ENCODE measurements around the gene CLCN6. TPM values are rescaled to one million over a fixed set of nuclear protein-coding genes. Genes with fewer than 3 reads are reported as not detected.

CLCN6 gene
- total RNA-seq, 1 experiment from 2014 or later: 17.4 TPM

- BruUV-seq (replicated peaks): no TSS peak
- Mint-ChIP-seq H3K4me1 (ENCODE audit: low read depth, unreplicated experiment) (no peaks in the 10 kb centered on the region), H3K36me3 (ENCODE audit: insufficient read depth, unreplicated experiment) (no peaks in the 10 kb centered on the region), H3K27me3 (ENCODE audit: unreplicated experiment) (peaks cover 77% of the 10 kb centered on the region), H3K27ac (ENCODE audit: unreplicated experiment) (no peak overlapping the region), H3K9me3 (ENCODE audit: low read depth, unreplicated experiment) (no peaks in the 10 kb centered on the region), H3K4me3 (ENCODE audit: low read depth, unreplicated experiment) (no peak overlapping the region)
- intact Hi-C loops (cut with micrococcal nuclease; ENCODE audit: unreplicated experiment): no loop called here
- TF ChIP-seq CTCF (IDR thresholded peaks at IDR 0.05; ENCODE audit: unreplicated experiment): no peak
- no peak for DNase-seq
- CTCF ChIA-PET: interaction anchor here (0.7 kb wide), 2 partner anchors 10 to 22 kb away, joined by 4 read pairs; no protein-coding TSS in a partner anchor
Observed at GRCh38 chr1:11878081-11878890, 72.3 kb downstream of the CLCN6 start.

GRCh38 chr1:11878891-11879190, 72.8 kb downstream of the CLCN6 start:
- H3K9me3 Mint-ChIP-seq (ENCODE audit: low read depth, unreplicated experiment): no peaks in the 10 kb centered on the region
- H3K4me3 Mint-ChIP-seq (ENCODE audit: low read depth, unreplicated experiment): no peak overlapping the region
- DNase-seq: no peak
- no peak overlapping the region for H3K27ac Mint-ChIP-seq (ENCODE audit: unreplicated experiment)
- no peak for TF ChIP-seq CTCF (IDR thresholded peaks at IDR 0.05; ENCODE audit: unreplicated experiment)
- H3K36me3 Mint-ChIP-seq (ENCODE audit: insufficient read depth, unreplicated experiment): no peaks in the 10 kb centered on the region
- peaks cover 72% of the 10 kb centered on the region for H3K27me3 Mint-ChIP-seq (ENCODE audit: unreplicated experiment)
- no TSS peak for BruUV-seq (replicated peaks)
- CTCF ChIA-PET: no interaction called here
- H3K4me1 Mint-ChIP-seq (ENCODE audit: low read depth, unreplicated experiment): no peaks in the 10 kb centered on the region
- intact Hi-C loops (cut with micrococcal nuclease; ENCODE audit: unreplicated experiment): no loop called here

- intact Hi-C loops (cut with micrococcal nuclease; ENCODE audit: unreplicated experiment): no loop called here
- Mint-ChIP-seq H3K27me3 (ENCODE audit: unreplicated experiment) (peaks cover 65% of the 10 kb centered on the region), H3K27ac (ENCODE audit: unreplicated experiment) (no peak overlapping the region), H3K4me1 (ENCODE audit: low read depth, unreplicated experiment) (no peaks in the 10 kb centered on the region), H3K4me3 (ENCODE audit: low read depth, unreplicated experiment) (no peak overlapping the region), H3K9me3 (ENCODE audit: low read depth, unreplicated experiment) (no peaks in the 10 kb centered on the region), H3K36me3 (ENCODE audit: insufficient read depth, unreplicated experiment) (no peaks in the 10 kb centered on the region)
- TF ChIP-seq CTCF (IDR thresholded peaks at IDR 0.05; ENCODE audit: unreplicated experiment): no peak
- no TSS peak for BruUV-seq (replicated peaks)
- CTCF ChIA-PET: no interaction called here
- DNase-seq: no peak
Observed at GRCh38 chr1:11879311-11880180, 73.6 kb downstream of the CLCN6 start.

GRCh38 chr1:11880181-11880575, 74.2 kb downstream of the CLCN6 start:
- BruUV-seq (replicated peaks): no TSS peak
- Mint-ChIP-seq H3K4me1 (ENCODE audit: low read depth, unreplicated experiment) (no peaks in the 10 kb centered on the region), H3K9me3 (ENCODE audit: low read depth, unreplicated experiment) (no peaks in the 10 kb centered on the region), H3K4me3 (ENCODE audit: low read depth, unreplicated experiment) (no peak overlapping the region), H3K36me3 (ENCODE audit: insufficient read depth, unreplicated experiment) (no peaks in the 10 kb centered on the region), H3K27me3 (ENCODE audit: unreplicated experiment) (peaks cover 59% of the 10 kb centered on the region), H3K27ac (ENCODE audit: unreplicated experiment) (no peak overlapping the region)
- CTCF ChIA-PET: no interaction called here
- DNase-seq: no peak
- TF ChIP-seq CTCF (IDR thresholded peaks at IDR 0.05; ENCODE audit: unreplicated experiment): no peak
- intact Hi-C loops (cut with micrococcal nuclease; ENCODE audit: unreplicated experiment): no loop called here

Measured in Calu3 (cell line).